Effector memory CD4-positive, alpha-beta T cell (primary cell): ENCODE results near the gene TSPEAR.
"Not testable (repeated sequence)": the region's sequence is repeated elsewhere in the genome, so short reads cannot be mapped to it uniquely, and the experiment has no call there.

Experiments used
- DNase-seq, 3 donors: peaks; one replicate each; pipeline ENCODE4 v3.0.0-alpha.2; 2020
- H3K27ac ChIP-seq: 2 replicates; pipeline ENCODE4 v1.7.0; 2013; ENCODE audit warnings: mild to moderate bottlenecking, low read length, moderate library complexity; ENCODE audit not compliant: insufficient read depth, poor library complexity, severe bottlenecking
- H3K27me3 ChIP-seq: replicated peaks from 2 replicates; pipeline ENCODE4 v1.7.0; 2013; ENCODE audit warnings: mild to moderate bottlenecking, low read length; ENCODE audit not compliant: insufficient read depth, control insufficient read depth, poor library complexity, severe bottlenecking
- H3K36me3 ChIP-seq: 2 replicates; pipeline ENCODE4 v1.7.0; 2013; ENCODE audit warnings: mild to moderate bottlenecking, low read length, moderate library complexity; ENCODE audit not compliant: control insufficient read depth, insufficient read depth
- H3K4me1 ChIP-seq: 2 replicates; pipeline ENCODE4 v1.7.0; 2013; ENCODE audit warnings: low read length, mild to moderate bottlenecking; ENCODE audit not compliant: control insufficient read depth, insufficient read depth, poor library complexity, severe bottlenecking
- H3K4me3 ChIP-seq: 2 replicates; pipeline ENCODE4 v1.7.0; 2013; ENCODE audit warnings: low read length, low read depth, mild to moderate bottlenecking; ENCODE audit not compliant: insufficient read depth, poor library complexity, severe bottlenecking
- H3K9me3 ChIP-seq: 2 replicates; pipeline ENCODE4 v1.7.0; 2013; ENCODE audit warnings: mild to moderate bottlenecking, low read length, moderate library complexity; ENCODE audit not compliant: control insufficient read depth

Gene TSPEAR

DNA sequence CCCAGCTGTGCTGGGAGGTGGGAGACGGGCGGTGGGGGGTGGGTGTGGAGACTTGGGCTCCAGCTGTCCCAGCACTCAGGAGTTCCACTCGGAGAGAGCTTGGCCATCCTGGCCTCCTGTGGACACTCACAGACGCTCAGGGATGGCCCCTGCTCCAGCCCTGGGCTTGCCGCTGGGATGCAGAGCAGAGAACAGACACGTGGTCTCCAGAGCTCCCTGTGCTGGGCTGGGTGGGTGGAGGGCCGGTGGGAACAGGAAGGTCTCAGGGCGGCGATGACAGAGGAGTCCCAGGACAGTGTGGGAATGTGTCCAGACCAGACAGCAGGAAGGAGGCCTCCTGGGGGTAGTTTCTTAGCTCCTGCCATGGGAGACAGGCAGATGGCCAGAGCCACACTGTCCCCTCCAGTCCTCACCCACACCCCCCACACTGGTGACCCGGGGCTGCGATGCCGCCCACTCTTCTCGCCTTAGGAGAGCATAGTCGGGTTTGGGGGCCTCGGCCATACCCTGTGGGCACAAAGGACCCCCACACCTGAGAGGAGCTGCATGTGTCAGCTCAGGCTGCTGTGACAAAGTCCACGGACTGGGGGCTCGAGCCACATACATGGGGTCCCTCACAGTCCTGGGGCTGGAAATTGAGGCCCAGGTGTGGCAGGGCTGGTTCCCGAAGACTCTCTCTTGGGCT lies 82.5 kb downstream of the TSPEAR start:
- peaks cover 18% of the 10 kb centered on the region for H3K4me1 ChIP-seq

DNA sequence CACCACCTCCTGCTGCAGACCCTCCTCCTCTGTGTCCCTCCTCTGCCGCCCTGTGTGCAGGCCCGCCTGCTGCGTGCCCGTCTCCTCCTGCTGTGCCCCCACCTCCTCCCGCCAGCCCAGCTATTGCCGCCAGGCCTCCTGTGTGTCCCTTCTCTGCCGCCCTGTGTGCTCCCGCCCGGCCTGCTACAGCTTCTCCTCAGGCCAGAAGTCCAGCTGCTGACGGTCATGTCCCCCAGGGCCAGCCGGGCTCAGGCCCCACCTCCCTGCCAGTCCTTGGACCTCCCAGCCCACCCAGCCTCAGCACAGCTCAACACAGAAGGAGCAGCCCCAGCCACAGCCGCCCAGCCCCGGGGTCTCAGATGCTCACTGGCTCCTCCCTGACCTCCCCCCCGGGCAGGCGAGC lies 83.5 kb downstream of the TSPEAR start:
- peaks cover 18% of the 10 kb centered on the region for H3K4me1 ChIP-seq
- H3K27me3 ChIP-seq, result not testable (repeated sequence)
- peaks cover 24% of the 10 kb centered on the region for H3K9me3 ChIP-seq

More for the DNA sequence above, 82.5 kb downstream of the TSPEAR start:
- Histone ChIP-seq H3K36me3 (no peaks in the 10 kb centered on the region), H3K27ac (no peak overlapping the region), H3K4me3 (no peak overlapping the region), H3K27me3 (no peaks in the 10 kb centered on the region), H3K9me3 (peaks cover 24% of the 10 kb centered on the region)
- DNase-seq, result no peak

DNA sequence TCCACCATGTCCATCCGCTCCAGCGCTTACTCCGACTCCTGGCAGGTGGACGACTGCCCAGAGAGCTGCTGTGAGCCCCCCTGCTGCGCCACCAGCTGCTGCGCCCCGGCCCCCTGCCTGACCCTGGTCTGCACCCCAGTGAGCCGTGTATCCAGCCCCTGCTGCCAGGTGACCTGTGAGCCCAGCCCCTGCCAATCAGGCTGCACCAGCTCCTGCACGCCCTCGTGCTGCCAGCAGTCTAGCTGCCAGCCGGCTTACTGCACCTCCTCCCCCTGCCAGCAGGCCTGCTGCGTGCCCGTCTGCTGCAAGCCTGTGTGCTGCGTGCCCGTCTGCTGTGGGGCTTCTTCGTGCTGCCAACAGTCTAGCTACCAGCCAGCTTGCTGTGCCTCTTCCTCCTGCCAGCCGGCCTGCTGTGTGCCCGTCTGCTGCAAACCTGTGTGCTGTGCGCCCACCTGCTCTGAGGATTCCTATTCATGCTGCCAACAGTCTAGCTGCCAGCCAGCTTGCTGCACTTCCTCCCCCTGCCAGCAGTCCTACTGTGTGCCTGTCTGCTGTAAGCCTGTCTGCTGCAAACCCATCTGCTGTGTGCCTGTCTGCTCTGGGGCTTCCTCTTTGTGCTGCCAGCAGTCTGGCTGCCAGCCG lies 84.1 kb downstream of the TSPEAR start:
- H3K9me3 ChIP-seq, result peaks cover 24% of the 10 kb centered on the region

More for the DNA sequence above, 83.5 kb downstream of the TSPEAR start:
- not testable (repeated sequence) for H3K4me3 ChIP-seq, DNase-seq, H3K27ac ChIP-seq, H3K36me3 ChIP-seq

GRCh38 chr21:44626673-44627143 lies 84.7 kb downstream of the TSPEAR start, which contains the start of gene KRTAP10-9:
KRTAP10-9 (plus strand) TSS chr21:44627093; CDS start chr21:44627172, 79 bp downstream.
- no peak within 1 kb of the TSS for H3K4me3 ChIP-seq
- no peaks in the 10 kb centered on the region for H3K27me3 ChIP-seq
- no peak for DNase-seq
- H3K9me3 ChIP-seq, result peaks cover 23% of the 10 kb centered on the region
- H3K4me1 ChIP-seq, result peaks cover 18% of the 10 kb centered on the region
- H3K27ac ChIP-seq, result no peak within 1 kb of the TSS
- no peaks in the 10 kb centered on the region for H3K36me3 ChIP-seq

More for the DNA sequence above, 84.1 kb downstream of the TSPEAR start:
- H3K4me1 ChIP-seq, result peaks cover 18% of the 10 kb centered on the region
- H3K27ac ChIP-seq, DNase-seq, H3K36me3 ChIP-seq, H3K4me3 ChIP-seq, H3K27me3 ChIP-seq: not testable (repeated sequence)

GRCh38 chr21:44626262-44626661 lies 85.1 kb downstream of the TSPEAR start:
- no peak overlapping the region for H3K27ac ChIP-seq
- no peaks in the 10 kb centered on the region for H3K27me3 ChIP-seq
- no peak for DNase-seq
- H3K9me3 ChIP-seq, result peaks cover 19% of the 10 kb centered on the region
- H3K4me3 ChIP-seq, result no peak overlapping the region
- H3K4me1 ChIP-seq, result peaks cover 18% of the 10 kb centered on the region
- H3K36me3 ChIP-seq, result no peaks in the 10 kb centered on the region

DNA sequence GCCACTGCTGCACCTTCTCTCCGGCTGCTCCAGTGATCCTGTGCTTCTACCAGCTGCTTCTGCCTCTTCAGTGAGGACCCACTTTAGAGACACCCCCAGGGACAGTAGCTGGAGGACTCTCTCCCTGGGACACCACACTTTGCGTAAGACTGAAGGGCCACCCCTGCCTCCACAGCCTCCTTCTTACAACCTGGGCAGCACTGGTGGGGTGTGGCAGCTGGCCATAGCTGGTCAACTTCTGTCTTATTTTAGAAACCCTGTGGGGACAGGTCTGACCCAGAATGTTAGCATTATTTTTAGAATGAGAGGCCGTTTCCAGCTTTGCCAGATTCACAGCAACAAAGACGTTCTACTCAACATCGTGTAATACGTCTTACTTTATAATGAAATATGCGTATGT lies 85.6 kb downstream of the TSPEAR start:
- DNase-seq, result no peak
- no peak overlapping the region for H3K27ac ChIP-seq
- no peak overlapping the region for H3K4me3 ChIP-seq
- no peaks in the 10 kb centered on the region for H3K27me3 ChIP-seq
- H3K36me3 ChIP-seq, result no peaks in the 10 kb centered on the region
- H3K9me3 ChIP-seq, result peaks cover 15% of the 10 kb centered on the region
- peaks cover 18% of the 10 kb centered on the region for H3K4me1 ChIP-seq

DNA sequence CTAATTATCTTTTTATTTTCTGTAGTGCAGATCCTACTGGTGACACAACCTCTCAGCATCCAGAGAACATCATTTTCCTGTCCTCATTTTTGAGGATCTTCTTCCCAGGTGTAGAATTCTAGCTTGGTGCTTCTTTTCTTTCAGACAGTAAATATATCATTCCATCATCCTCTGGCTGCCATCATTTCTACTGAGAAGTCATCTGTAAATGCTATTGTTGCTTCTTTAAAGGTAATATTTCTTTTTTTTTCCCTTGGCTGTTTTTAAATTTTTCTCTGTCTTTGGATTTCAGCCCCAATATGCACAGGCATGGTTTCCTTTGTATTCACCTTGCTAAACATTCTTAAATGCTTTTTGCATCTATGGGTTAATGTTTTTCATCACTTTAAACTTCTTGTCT lies 87.8 kb downstream of the TSPEAR start:
- no peaks in the 10 kb centered on the region for H3K27me3 ChIP-seq
- no peak overlapping the region for H3K27ac ChIP-seq
- no peak for DNase-seq
- peaks cover 14% of the 10 kb centered on the region for H3K4me1 ChIP-seq
- peaks cover 7% of the 10 kb centered on the region for H3K9me3 ChIP-seq
- no peaks in the 10 kb centered on the region for H3K36me3 ChIP-seq
- H3K4me3 ChIP-seq, result no peak overlapping the region

GRCh38 chr21:44619886-44620285 lies 91.5 kb downstream of the TSPEAR start:
- Histone ChIP-seq H3K27me3 (no peaks in the 10 kb centered on the region), H3K9me3 (peaks cover 7% of the 10 kb centered on the region), H3K4me3 (no peak overlapping the region), H3K4me1 (peaks cover 25% of the 10 kb centered on the region), H3K27ac (no peak overlapping the region), H3K36me3 (no peaks in the 10 kb centered on the region)
- DNase-seq, result no peak

DNA sequence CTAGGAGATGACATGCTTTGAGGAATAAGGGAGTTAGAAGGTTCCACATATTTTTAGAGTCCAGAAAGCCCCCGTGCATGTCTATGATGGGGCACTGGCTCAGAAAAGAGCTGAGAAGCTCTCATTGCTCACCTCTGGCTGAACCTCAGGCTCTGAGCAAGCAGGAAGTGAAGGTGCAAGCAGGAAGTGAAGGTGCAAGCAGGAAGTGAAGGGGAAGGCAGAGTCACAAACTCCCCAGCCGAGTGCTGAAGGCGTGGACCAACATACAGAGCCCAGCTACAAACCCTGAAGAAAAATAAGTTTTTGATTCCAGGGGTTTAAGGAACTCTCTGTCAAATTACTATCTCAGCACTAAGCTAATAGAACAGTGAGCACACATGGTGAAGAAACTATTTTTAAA lies 92.5 kb downstream of the TSPEAR start:
- Histone ChIP-seq H3K27me3 (no peaks in the 10 kb centered on the region), H3K9me3 (peaks cover under 1% of the 10 kb centered on the region), H3K36me3 (no peaks in the 10 kb centered on the region), H3K4me1 (peaks cover 25% of the 10 kb centered on the region), H3K27ac (peak overlapping the region; percentile 44), H3K4me3 (no peak overlapping the region)
- peak; percentile 36 to 51 (median 45) for DNase-seq

- Histone ChIP-seq H3K4me3 (peak overlapping the region; percentile 6), H3K36me3 (no peaks in the 10 kb centered on the region), H3K9me3 (no peaks in the 10 kb centered on the region), H3K4me1 (peaks cover 25% of the 10 kb centered on the region), H3K27me3 (no peaks in the 10 kb centered on the region), H3K27ac (peak overlapping the region; percentile 44)
- DNase-seq, result no peak
These were observed 92.9 kb downstream of the TSPEAR start for GRCh38 chr21:44618504-44618903.
